SK-N-SH (cell line): Measurements from ENCODE around the gene CLIC1. TPM values are rescaled to one million over a fixed set of nuclear protein-coding genes. Genes with fewer than 3 reads are reported as not detected.

ENCODE experiments used
- CTCF ChIA-PET: fragments of 300-600, 350-600 bp; formaldehyde crosslinking; extraction: SDS; loops from one replicate; lab custom pipeline; 2021; lab: Yijun Ruan, JAX
- POLR2A ChIA-PET: fragments of 350-600 bp; sonication (Branson Sonifier 250); formaldehyde crosslinking; extraction: SDS; loops from one replicate; lab custom pipeline; 2020; ENCODE audit warnings: antibody characterized with exemption, inconsistent platforms; lab: Yijun Ruan, JAX
- DNase-seq: peaks from one replicate; pipeline ENCODE4 v3.0.0; 2012
- H2AFZ ChIP-seq: fragments of 200-600 bp; sonication (generic); 2 replicates; pipeline ENCODE4 v1.8.1; 2016; ENCODE audit warnings: antibody characterized with exemption, mild to moderate bottlenecking, low read depth
- H3F3A ChIP-seq: fragments of 200-600 bp; sonication (generic); replicated peaks from 2 replicates; pipeline ENCODE3; 2016; ENCODE audit warnings: antibody characterized with exemption, mild to moderate bottlenecking; ENCODE audit not compliant: insufficient read depth
- H3K27ac ChIP-seq, 2 experiments: fragments of 200-500 bp in 1 of 2; fragments of 200-600 bp in 1 of 2; sonication (Bioruptor generic) in 1 of 2; sonication (generic), shearing (Covaris generic) in 1 of 2; 2 replicates each; pipeline versions ENCODE4 v1.5.1 to v1.6.1; 2014 to 2016; ENCODE audit warnings: low read depth in 2 of 2, inconsistent platforms in 1 of 2, low read length in 1 of 2, mild to moderate bottlenecking in 1 of 2, mixed read lengths in 1 of 2
- H3K27me3 ChIP-seq: fragments of 200-600 bp; sonication (generic), shearing (Covaris generic); 2 replicates; pipeline ENCODE4 v1.6.1; 2016; ENCODE audit warnings: mixed run types; ENCODE audit not compliant: insufficient read depth
- H3K36me3 ChIP-seq, 2 experiments: fragments of 200-500 bp in 1 of 2; fragments of 200-600 bp in 1 of 2; sonication (Bioruptor generic) in 1 of 2; sonication (generic) in 1 of 2; replicated peaks in 1 of 2; 2 replicates each; pipeline versions ENCODE3 to v1.5.1; 2014 to 2016; ENCODE audit warnings: low read length in 1 of 2, mild to moderate bottlenecking in 1 of 2; ENCODE audit not compliant: insufficient read depth in 2 of 2, control insufficient read depth in 1 of 2
- H3K4me1 ChIP-seq, 2 experiments: fragments of 200-500 bp in 1 of 2; fragments of 200-600 bp in 1 of 2; sonication (Bioruptor generic) in 1 of 2; sonication (generic), shearing (Covaris generic) in 1 of 2; 2 replicates each; pipeline versions ENCODE4 v1.5.1 to v1.6.1; 2014 to 2016; ENCODE audit warnings: low read depth in 1 of 2, low read length in 1 of 2, mixed run types in 1 of 2; ENCODE audit not compliant: insufficient read depth in 2 of 2, control insufficient read depth in 1 of 2
- H3K4me2 ChIP-seq: fragments of 200-600 bp; sonication (generic), shearing (Covaris generic); 2 replicates; pipeline ENCODE4 v1.6.1; 2017; ENCODE audit warnings: mixed run types
- H3K4me3 ChIP-seq, 2 experiments: fragments of 200-500 bp in 1 of 2; fragments of 200-600 bp in 1 of 2; sonication (Bioruptor generic) in 1 of 2; sonication (generic), shearing (Covaris generic) in 1 of 2; 2 replicates each; pipeline versions ENCODE4 v1.5.1 to v1.8.1; 2014 to 2016; ENCODE audit warnings: low read depth in 2 of 2, inconsistent platforms in 1 of 2, low read length in 1 of 2, mild to moderate bottlenecking in 1 of 2, mixed read lengths in 1 of 2, moderate library complexity in 1 of 2
- H3K79me2 ChIP-seq: fragments of 200-600 bp; sonication (generic); 2 replicates; pipeline ENCODE4 v1.8.1; 2017; ENCODE audit warnings: mild to moderate bottlenecking; ENCODE audit not compliant: insufficient read depth
- H3K9ac ChIP-seq: fragments of 200-600 bp; sonication (generic); 2 replicates; pipeline ENCODE4 v1.6.1; 2017; ENCODE audit warnings: mixed run types
- H3K9me2 ChIP-seq: fragments of 200-600 bp; sonication (generic); 2 replicates; pipeline ENCODE4 v1.6.1; 2017; ENCODE audit warnings: mixed run types
- H3K9me3 ChIP-seq: fragments of 200-600 bp; sonication (generic); 2 replicates; pipeline ENCODE4 v1.6.1; 2017; ENCODE audit warnings: mixed run types, mild to moderate bottlenecking, moderate library complexity
- H4K20me1 ChIP-seq: fragments of 200-600 bp; sonication (generic); 2 replicates; pipeline ENCODE4 v1.6.1; 2017; ENCODE audit warnings: mild to moderate bottlenecking, mixed run types; ENCODE audit not compliant: insufficient read depth
- CHD2 ChIP-seq: fragments of 150-350 bp; IDR thresholded peaks from 2 replicates; pipeline ENCODE4 v1.6.1; 2018; ENCODE audit warnings: low read length; ENCODE audit not compliant: partially characterized antibody
- EZH2phosphoT487 ChIP-seq: fragments of 200-600 bp; sonication (generic); IDR thresholded peaks from 2 replicates; pipeline ENCODE4 v1.6.1; 2017; ENCODE audit warnings: low read depth, mixed run types, mild to moderate bottlenecking, antibody characterized with exemption, moderate library complexity, borderline replicate concordance
- FOSL2 ChIP-seq: IDR thresholded peaks from 2 replicates; pipeline ENCODE4 v1.4.0; 2012; ENCODE audit warnings: low read depth, mild to moderate bottlenecking, moderate library complexity, borderline replicate concordance
- GATA2 ChIP-seq: sonication (generic); formaldehyde crosslinking; IDR thresholded peaks from 2 replicates; pipeline ENCODE4 v1.5.0; 2020; ENCODE audit warnings: mild to moderate bottlenecking, missing genetic modification reagents
- MEF2A ChIP-seq: IDR thresholded peaks from 2 replicates; pipeline ENCODE4 v1.4.0; 2012; ENCODE audit warnings: low read depth, borderline replicate concordance
- MXI1 ChIP-seq: IDR thresholded peaks from 2 replicates; pipeline ENCODE4 v1.6.1; 2012; ENCODE audit warnings: mild to moderate bottlenecking, low read depth, low read length, improper control_type of control experiment
- PBX3 ChIP-seq: IDR thresholded peaks from 2 replicates; pipeline ENCODE4; 2012
- POLR2AphosphoS5 ChIP-seq: IDR thresholded peaks from 2 replicates; pipeline ENCODE4 v1.6.1; 2012; ENCODE audit warnings: low read depth, low read length
- RCOR1 ChIP-seq: fragments of 150-350 bp; IDR thresholded peaks from 2 replicates; pipeline ENCODE4 v1.6.1; 2017; ENCODE audit warnings: antibody characterized with exemption, low read length
- RXRA ChIP-seq: IDR thresholded peaks from 2 replicates; pipeline ENCODE4 v1.4.0; 2012; ENCODE audit warnings: low read depth, mild to moderate bottlenecking, borderline replicate concordance
- SIN3A ChIP-seq: IDR thresholded peaks from 2 replicates; pipeline ENCODE4 v1.6.1; 2012; ENCODE audit warnings: low read depth, mild to moderate bottlenecking, low read length, moderate library complexity, borderline replicate concordance
- SMC3 ChIP-seq: IDR thresholded peaks from 2 replicates; pipeline ENCODE4 v1.6.1; 2012; ENCODE audit warnings: low read depth, low read length, improper control_type of control experiment
- TAF1 ChIP-seq: IDR thresholded peaks from 2 replicates; pipeline ENCODE4 v1.6.1; 2012; ENCODE audit warnings: low read depth, mild to moderate bottlenecking, low read length, moderate library complexity, borderline replicate concordance
- TEAD4 ChIP-seq: IDR thresholded peaks from 2 replicates; pipeline ENCODE4 v1.4.0; 2012; ENCODE audit warnings: mild to moderate bottlenecking, borderline replicate concordance; ENCODE audit not compliant: insufficient read depth
- YY1 ChIP-seq: IDR thresholded peaks from 2 replicates; pipeline ENCODE4 v1.4.0; 2012; ENCODE audit warnings: low read depth, mild to moderate bottlenecking
- ZBTB33 ChIP-seq: IDR thresholded peaks from 2 replicates; pipeline ENCODE4 v1.4.0; 2012; ENCODE audit warnings: low read depth, borderline replicate concordance
- WGBS: methylation state at CpG from one replicate; pipeline ENCODE4 v1.1.6; 2017; ENCODE audit warnings: low lambda C conversion rate; 5-methylcytosine and 5-hydroxymethylcytosine counted together
- polyA plus RNA-seq, 3 experiments: library from polyadenylated mRNA; depleted of rRNA; stranded (reverse); fragments of >200 nt; gene quantifications; 2 replicates each; pipeline ENCODE4 v1.2.3, GENCODE V29; 2012
- TF ChIP-seq, protein P1 (sequence below): fragments of 150-350 bp; IDR thresholded peaks from 2 replicates; pipeline ENCODE4 v1.6.1; 2016; ENCODE audit warnings: mild to moderate bottlenecking, low read depth, low read length

Gene CLIC1
- polyA plus RNA-seq, 1 of the 3 experiments (the other 2 are of a cell fraction), result 520 TPM

DNA sequence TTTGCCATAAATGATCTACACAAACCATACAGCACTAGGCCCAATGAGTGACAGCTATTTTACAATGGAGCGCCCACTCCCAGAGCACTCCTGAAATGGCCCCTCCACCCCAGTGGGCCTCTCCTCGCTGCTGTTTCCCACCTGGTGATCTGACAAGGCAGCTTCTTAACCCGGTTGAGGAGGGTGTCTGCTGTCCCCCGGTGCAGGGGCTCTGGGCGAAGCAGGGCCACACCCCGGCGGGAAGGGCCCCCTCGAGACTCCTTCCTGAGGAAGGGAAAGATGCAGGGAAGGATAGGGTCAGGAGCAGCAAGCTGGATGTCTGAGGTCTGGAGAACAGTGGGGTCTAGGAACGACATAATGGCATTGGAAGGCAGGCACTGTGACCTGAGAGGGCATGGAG, 43.4 kb downstream of the CLIC1 start:
- H3K27ac ChIP-seq, result no peak overlapping the region
- DNase-seq, result no peak
- H3K79me2 ChIP-seq, result no peaks in the 10 kb centered on the region
- no peak overlapping the region for H3K9ac ChIP-seq
- no peaks in the 10 kb centered on the region for H3K9me2 ChIP-seq
- POLR2A ChIA-PET, result no interaction called here
- H3K4me1 ChIP-seq, result no peaks in the 10 kb centered on the region
- no peaks in the 10 kb centered on the region for H3F3A ChIP-seq
- CTCF ChIA-PET, result interaction anchor here (1.0 to 4.5 kb wide), 4 partner anchors 8 to 137 kb away, joined by 3 to 29 read pairs (median 6); partner anchors contain the start of gene LY6G5C
- WGBS, result 95% methylated on average over 9 of the region's 9 CpGs
- H4K20me1 ChIP-seq, result no peaks in the 10 kb centered on the region
- no peaks in the 10 kb centered on the region for H3K9me3 ChIP-seq
- no peak for TF ChIP-seq TEAD4
- TF ChIP-seq SMC3, result no peak
- TF ChIP-seq TAF1, result no peak
- no peak for TF ChIP-seq MXI1
- no peak for TF ChIP-seq POLR2AphosphoS5
- TF ChIP-seq RCOR1, result no peak
- TF ChIP-seq, protein P1, sequence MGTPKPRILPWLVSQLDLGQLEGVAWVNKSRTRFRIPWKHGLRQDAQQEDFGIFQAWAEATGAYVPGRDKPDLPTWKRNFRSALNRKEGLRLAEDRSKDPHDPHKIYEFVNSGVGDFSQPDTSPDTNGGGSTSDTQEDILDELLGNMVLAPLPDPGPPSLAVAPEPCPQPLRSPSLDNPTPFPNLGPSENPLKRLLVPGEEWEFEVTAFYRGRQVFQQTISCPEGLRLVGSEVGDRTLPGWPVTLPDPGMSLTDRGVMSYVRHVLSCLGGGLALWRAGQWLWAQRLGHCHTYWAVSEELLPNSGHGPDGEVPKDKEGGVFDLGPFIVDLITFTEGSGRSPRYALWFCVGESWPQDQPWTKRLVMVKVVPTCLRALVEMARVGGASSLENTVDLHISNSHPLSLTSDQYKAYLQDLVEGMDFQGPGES, result no peak
- no peak for TF ChIP-seq CHD2
- no peak for TF ChIP-seq GATA2 (CRISPR knock-in tag)
- TF ChIP-seq MEF2A, result no peak
- TF ChIP-seq PBX3, result no peak
- TF ChIP-seq YY1, result no peak
- TF ChIP-seq SIN3A, result no peak
- no peak for TF ChIP-seq ZBTB33
- TF ChIP-seq FOSL2, result no peak
- no peak for TF ChIP-seq EZH2phosphoT487
- no peak for TF ChIP-seq RXRA
- H3K4me2 ChIP-seq, result no peak overlapping the region
- H2AFZ ChIP-seq, result no peak overlapping the region
- no peak overlapping the region for H3K4me3 ChIP-seq
- no peaks in the 10 kb centered on the region for H3K27me3 ChIP-seq
- H3K36me3 ChIP-seq, result peaks cover 24 to 49% of the 10 kb centered on the region in 2 experiments
